ENCODE results near the gene ARL15.

The ARL15 gene

DNA sequence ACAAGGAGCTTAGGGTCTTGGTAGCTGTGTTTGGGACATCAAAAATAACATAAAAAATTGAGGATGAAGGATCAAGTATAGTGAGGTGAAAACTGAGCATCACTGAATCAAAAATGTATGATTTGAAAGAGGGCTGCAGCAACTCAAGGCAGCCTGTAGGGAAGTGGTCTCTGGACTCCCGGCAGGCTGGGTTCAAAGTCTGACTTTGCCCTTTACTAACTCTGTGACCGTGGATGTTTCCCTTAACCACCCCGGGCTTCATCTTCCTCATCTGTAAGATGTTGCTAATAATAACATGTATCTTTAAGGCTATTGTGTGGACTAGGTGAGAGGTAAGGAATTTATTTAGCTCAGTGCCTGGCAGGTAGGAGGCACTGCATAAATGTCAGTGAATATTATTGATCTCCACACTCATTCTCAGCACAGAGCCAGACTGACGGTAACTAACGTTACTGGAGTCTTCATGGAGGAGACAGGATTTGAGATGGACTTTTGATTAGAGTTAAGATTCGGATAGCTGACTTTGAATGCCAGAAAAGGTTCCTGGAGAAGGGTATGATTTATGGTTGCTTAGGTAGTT, 382.6 kb downstream of the ARL15 start:
- DNase-seq: no peak

DNA sequence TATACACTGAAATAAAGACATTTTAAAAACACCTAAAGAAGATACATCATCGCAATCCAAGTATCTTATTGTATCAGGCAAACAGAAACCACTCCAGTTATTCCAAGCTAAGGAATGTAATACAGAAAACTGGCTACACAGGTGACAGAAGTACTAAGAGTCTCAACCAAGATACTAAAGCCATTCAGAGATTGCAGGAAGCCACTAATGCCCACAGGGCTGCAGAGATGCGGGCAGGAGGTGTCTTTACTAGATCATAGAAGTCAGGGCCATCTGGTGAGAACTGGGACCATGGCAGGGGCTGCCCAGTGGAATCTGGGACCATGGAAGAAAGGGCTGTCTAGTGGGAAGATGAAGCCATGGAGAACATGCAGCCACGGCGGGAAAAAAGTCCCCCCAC, 384.3 kb downstream of the ARL15 start:
- no peak for DNase-seq

DNA sequence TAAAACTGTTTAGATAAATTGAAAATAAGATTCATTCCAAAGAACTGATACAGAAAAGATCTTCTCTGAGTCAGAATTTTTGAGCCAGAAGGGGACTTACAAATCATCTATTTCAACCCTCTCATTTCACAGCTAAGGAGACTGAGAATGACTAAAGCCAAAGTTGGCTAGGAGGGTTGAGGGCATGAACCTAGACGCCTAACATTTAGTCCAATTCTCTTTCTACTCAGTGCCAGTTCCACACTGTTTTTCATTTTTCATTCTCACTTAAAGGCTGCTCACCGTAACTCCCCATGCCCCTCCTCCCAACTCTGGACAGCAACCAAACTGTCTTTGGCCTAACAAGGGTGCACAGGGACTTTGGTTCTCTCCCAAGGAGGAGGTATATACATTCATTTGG, 386.0 kb downstream of the ARL15 start:
- no peak for DNase-seq

DNA sequence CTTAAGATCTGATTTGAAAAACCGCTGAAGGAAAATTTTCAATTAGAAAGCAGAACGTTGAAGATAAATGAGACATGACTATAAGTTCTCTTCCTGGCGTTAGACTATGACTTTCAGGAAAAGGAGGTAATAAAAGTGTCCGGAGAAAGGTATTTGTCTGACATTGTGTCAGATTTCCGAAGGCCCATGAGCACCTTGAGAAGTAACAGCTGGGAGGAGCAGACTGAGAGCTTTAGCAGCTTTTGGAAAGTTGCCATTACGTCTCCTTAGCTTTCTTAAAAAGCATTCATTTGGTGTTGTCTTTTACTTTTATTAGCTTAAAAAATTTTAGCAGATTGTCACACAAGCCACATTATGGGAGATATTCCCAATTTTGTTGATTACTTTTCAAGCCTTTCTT, 386.4 kb downstream of the ARL15 start:
- DNase-seq: no peak

DNA sequence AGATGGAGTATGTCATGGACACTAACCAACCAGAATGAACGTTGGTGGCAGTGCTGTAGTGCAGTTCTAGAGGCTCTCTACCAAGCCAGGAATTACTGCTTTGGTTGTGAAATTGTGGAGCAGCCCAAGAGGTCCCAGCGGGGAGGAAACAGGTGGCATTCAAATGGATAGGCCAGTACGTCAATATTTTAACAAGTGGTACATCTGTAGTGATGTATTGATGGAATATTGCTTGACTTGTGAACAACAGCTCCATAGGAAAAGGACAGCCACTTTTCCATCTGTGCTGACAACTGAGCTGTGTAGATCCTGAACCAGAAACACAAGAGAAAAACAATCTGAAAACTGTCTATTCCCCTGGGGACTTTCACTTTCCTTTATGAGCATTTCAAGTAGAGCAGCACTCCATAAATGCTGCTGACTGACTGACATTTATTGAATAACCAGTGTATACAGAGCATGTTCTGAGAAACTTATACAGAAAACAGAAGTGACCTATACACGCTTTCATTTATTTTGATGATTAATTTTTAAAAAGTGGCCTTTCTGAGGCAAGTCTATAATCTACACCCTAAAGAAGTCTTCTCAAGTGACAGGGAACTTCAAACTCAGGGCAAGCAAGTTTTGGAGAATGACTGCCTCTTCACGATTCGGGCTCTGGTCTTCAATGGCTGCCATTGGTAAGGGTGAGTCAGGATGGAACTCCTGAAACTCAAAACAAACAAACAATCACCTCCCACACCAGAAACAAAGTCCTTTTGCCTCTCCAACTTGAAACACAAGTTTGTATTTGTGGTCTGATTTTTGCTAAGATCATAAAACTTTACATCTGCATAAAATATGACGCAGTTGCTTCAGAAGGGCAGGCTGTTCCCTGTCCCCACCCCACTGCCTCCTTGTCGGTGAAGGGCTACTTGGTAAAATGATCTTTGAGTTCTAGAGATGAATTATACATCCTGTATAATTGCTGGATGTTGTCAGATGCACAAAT, 387.6 kb downstream of the ARL15 start:
- no peak for DNase-seq

DNA sequence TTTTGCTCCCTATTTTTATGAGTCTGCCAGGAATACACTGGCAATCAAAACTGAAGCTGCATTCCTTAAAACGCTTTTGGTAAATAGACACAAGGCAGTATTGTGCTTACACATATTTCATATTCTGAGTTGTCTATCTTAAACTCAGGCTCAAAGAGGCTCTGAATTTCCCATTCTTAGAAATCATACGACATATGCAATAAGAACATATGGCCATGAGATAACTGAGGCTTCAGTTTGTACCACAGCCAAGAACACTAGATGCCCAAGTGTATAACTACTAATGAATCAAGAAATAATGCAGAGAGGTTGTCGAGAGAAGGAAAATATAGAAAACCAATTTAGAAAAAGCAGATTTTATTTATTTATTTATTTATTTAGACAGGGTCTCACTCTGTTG, 392.5 kb downstream of the ARL15 start:
- DNase-seq: no peak

DNA sequence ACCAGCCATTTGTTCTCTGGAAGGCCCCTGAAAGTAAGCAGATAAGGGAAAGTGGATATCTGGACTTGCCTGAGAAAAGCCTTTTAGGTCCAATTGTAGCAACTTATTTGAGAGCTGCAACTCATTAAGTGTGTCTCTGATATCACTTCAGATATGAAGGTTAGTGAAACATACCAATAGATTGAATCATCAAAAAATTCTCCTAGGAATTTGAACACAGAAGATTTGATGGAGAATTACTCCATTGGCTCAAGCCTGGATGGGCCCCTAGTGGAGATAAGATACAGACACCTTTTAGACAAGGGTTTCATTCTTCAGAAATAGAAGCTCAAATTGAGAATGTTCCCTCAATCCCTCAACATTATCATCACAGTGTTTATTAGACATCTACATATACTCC, 393.3 kb downstream of the ARL15 start:
- no peak for DNase-seq

DNA sequence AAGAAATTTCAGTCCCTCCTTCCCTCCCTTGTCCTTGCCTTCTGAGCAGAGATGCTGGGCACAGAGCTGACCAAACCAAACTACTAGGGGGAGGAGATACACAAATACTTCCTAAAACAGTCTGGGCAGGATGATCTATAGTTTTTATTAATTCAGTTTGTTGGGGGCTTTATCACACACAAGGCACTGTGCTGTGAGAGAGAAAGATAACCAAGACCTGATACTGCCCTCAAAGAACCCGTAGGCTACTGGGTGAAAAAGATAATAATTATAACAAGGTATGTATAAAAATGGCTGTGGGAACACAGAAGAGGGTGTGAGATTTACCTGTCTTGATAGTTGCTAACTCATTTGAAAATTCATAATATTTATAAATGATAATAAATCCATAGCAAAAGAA, 395.3 kb downstream of the ARL15 start:
- DNase-seq: no peak

DNA sequence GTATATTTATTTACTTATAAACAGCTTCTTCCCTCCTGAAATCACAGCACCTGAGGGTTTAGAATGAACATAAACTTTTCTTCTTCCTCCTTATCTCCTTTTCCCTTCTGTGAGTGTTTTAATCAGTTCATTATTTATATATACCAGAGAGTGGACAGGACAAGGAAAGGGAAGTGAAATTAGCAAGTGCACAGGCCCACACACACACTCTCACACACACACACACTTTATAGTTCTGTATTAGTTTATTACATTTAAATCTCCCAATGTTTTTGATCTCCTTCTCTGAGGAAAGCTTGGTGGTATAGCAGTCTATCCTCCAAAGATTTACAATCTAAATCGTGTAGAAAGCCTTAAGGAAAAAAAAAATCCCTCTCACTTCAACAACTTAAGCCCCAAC, 396.4 kb downstream of the ARL15 start:
- DNase-seq: no peak

DNA sequence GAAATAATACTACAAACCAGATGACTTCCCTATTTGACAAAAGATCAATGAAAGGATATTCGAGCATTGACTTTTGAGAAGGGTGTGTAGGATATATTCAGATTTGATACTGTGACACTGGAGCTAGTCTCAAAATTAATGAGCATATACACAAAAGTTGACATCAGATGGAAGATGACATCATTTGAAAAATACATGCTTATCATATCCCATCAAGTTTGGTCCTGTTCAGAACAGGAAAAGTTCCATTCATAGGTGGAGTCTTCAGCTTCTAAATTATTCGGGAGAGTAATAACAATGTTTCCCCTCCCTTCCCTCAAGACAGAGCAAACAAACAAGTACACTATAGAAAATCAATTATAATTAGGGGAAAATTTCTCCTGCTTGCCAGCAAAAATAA, 401.6 kb downstream of the ARL15 start:
- DNase-seq: no peak

DNA sequence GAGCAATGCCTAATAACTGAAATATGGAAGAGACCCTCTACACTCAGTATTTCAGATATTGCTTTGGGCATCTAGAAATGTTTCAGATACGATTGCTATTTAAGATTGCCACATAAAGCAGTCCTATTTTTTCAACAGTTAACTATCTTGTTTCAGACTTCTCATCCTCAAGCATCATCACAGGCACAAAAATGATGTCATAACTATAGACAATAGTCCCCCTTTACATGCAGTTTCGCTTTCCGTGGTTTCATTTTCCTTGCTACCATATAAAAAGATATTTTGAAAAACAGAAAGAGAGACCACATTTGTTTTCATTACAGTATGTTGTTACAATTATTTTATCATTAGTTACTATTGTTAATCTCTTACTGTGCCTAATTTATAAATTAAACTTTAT, 402.5 kb downstream of the ARL15 start:
- DNase-seq: no peak

DNA sequence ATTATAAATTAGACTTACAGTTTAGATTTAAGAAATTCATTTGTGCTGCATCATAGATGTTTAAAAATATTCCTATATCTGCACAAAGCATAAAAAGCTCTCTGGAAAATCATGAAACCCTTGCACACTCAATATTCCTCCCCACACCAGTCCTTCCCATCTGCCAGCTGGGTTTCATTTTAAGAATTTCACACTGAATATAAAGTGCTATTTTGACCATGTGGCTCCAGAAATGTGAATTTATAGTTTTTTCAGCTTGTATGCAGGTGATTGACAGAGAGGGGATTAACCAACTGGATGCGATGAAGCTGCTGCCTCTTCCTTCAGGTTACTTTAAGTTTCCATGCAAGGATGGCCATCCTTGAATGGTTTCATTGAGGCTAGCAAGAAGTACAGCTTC, 403.6 kb downstream of the ARL15 start:
- no peak for DNase-seq

DNA sequence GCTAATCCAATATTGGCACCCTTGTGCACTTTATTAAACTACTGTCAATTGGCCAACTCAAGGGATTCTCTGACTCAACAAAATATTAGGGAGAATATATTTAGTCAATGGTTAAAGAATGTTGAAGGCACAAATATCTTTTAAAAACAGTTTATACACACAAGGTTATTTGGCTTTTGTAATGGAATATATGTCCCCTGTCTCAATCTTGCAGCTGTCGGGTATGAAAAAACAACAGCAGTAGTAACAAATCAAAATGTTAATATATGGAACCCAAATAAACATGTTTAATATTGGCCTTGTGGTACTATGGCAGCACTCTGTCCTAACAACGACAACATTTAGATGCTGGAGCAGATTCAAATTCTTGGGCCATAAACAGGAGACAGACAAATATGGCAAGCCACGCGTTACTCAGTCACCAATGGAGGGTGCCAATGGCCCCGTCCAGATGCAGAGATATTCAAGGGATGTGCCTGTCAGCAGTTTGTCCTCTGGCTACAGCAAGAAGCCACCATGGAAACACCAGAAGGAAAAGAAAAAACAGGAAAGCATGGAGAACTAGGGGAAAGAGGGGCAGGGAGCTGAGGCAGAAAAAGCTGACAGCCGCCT, 408.0 kb downstream of the ARL15 start:
- no peak for DNase-seq

DNA sequence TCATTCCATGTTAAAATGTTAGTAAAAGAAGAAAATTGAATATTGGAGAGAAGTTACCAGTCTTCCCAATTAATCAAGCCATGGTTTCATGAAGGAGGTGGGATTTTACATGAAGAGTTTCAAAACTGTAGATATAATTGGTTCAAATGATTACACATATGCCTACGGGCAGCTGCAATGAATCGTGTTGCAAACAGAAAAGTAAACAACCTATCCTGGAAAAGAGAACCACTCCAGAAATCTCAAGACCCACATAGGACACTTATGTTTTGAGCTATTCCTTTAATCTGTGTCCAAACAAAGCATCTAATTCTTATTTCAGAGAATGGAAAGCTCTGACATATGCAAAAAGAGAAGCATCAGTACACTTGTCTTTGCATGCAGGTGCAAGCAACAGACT, 409.7 kb downstream of the ARL15 start:
- DNase-seq: no peak

DNA sequence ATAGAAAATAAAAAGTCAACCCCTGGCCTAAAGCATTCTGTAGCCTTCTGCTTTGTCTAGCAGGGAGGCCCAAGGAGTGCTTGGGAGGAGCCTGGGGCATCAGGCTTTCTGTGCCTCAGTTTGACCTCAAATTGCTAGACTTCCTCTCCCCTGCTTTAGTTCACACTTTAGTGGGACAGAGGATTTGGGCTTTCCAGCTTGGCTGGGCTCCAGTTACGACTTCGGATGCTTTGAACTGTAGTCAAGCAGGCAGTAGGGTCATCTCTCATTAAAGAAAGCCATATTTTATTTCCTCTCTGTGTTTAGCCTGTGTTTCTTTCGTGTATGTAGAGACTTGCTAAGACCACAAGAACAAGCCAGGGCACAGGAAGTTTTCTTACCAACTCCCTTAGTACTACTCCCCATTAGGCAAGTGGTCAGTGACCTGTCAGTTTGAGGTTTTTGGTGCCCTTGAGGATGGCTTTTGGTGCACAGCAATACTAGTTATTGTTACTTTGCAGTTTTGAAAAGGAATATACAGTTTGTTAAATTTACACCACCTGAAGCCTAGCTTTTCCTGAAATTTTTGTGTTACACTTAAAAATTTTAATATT, 415.2 kb downstream of the ARL15 start:
- no peak for DNase-seq

DNA sequence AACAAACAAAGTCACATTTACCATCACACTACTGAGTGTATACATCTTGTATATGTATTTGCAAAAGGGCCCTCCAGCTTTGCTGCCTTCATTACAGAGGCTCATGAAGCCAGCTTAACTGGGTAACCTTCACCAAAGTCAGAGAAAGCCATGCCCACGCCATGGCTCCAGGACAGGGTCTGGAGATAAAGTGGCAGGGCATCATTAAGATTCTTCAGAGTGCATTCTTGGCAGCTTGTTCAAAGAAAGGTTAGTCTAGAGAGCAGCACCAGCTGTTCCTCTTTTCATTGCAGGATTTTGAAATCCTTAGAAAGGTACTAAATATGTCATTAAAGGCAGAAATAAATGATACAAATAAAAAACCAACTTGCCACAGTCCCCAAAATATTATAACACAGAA, 416.7 kb downstream of the ARL15 start:
- no peak for DNase-seq

DNA sequence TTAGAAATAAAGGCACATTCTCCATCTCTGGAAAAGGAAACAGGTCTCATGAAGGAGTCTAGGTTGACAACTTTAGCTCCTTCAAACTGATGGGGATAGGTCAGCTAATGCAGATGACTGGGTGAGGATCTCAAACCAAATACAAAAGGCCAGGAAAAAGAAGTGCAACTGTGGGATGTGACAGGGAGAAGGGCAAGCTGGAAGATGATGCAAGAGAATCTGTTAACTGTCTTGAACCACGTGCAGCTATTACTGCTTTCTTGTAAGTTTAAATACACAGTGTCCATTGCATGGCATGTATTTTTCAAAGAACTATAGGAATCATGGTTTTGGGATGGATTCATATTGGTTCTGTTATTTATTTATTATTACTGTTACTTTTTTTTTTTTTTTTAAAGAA, 418.1 kb downstream of the ARL15 start:
- DNase-seq: no peak

DNA sequence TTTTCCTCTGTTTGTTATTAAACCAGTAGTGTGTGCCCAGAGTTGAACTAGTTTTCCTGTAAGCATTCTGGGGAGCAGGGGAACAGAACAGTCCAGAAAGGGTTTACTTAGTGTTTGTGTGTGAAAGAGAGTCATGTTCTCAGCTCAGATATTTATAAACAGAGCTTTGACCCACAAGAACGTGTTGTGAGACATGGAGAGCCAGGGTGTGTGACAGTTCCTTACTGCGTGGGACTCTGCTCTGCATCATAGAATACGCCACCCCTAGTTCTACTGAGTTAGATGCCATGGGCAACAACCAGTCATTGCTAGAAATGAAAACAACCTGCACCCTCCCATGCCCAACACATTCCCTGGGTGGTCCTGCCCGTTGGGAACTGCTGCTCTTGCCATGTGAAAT, 419.2 kb downstream of the ARL15 start:
- no peak for DNase-seq

DNA sequence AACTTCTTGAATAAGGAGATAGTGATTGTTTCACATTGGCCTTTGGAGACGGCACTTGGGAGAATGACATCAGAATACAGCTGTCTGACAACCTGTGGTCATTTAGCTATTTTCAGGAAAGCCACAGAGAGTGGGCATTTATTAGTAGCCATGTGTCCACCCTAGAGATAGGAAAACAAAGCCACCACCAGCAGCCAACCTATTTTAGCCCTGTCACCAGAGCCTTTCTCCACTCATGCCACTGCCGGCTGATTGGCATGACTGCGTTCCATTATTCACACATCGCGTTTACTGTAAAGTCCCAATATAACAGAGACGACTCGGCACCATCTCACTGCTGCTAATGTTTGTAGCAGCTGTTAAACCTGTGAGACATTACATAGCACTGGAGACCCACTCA, 419.9 kb downstream of the ARL15 start:
- no peak for DNase-seq

DNA sequence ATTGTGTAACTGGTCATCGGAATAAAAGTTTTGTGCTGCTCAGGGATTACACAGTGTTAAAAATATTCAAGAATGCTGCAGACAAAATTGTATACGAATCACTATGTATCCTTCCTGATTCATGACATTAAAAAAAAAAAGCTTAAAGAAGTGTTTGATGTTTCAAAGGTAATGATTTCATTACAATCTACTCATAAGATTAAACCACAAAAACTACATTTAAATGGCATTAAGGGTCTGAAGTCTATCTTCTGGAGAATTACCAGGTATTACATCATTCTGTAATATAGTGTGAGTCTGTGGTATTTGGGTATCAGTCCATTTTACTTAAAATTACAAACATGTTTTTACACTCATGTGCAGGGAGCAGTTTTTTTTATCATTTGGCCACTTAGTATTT, 425.5 kb downstream of the ARL15 start:
- DNase-seq: no peak

DNA sequence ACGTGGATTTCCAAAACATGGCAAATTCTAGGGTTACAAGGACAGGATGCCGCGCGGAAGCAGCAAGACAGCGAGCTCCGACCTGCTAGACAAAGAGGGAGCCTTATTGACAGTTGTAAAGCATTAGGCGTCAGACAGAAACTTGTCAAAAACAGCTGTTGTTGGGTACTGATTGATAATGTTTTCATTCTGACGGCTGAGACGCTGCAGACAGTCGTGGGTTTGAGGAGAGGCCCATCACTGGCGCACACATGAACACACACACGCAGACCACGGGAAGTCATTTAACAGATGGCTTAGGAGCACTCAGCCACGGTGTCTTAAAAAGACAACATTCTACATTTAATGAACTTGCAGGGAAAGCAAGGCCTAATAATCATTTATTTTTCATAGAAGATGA, 426.0 kb downstream of the ARL15 start:
- DNase-seq: no peak

DNA sequence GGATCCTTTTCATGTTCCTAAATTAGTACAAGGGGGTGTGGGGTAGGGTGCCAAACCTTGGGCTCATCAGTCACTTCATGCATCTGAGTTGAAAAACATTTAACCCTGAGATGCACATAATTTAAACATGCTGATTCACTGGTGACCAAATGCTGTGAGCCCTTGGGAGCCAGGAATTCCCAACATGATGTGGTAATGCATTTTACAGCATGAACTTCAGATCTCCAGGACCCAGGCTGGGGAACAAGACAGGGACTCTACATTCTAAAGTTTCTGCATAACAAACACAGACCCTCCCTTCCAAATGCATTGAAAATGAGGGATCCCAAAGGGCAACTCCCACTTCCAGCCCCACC, 427.7 kb downstream of the ARL15 start:
- no peak for DNase-seq

DNA sequence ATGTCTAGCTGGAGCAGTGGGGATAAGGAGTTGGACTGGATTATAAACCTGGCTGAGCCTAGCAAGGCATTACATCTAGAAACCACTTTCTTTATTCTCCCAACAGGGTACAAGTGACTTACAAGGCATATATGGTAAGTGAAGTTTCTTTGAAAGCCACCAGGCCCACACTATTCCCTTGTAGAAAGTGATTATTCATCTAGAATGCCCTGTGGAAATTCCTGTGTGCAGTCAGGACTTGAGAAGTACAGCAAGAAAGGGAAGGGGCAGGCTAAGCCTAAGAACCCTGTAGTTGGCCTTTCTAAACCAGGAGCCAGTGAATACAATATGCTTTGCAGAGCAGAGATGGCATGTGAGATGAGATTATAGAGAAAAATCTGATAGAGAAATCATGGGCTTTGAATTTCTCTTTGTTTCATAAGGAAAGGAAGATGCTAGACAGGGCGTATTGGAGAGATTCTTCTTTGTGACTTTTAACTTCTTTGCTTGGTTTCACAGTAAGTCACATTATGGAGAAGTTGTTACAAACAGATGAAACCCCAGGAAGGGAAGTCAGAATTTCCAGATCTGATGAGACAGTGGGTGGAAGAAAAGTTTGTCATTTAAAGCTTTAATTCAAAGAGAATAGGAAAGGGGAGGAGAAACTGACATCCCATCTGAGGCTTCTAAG, 428.2 kb downstream of the ARL15 start:
- no peak for DNase-seq
